HG03439 (cell line): ENCODE data around the gene ROS1.
"Not testable (repeated sequence)": the region's sequence is repeated elsewhere in the genome, so short reads cannot be mapped to it uniquely, and the experiment has no call there.

Experiments
- ATAC-seq: cut with Tn5 transposase; IDR thresholded peaks from one replicate; pipeline ENCODE4 v1.9.1; 2021; ENCODE audit warnings: mild to moderate bottlenecking, moderate library complexity; ENCODE audit not compliant: unreplicated experiment

Gene ROS1

GRCh38 chr6:117384659-117385058 lies 41.1 kb downstream of the ROS1 start:
- no peak for ATAC-seq

GRCh38 chr6:117381749-117382148 lies 44.0 kb downstream of the ROS1 start:
- no peak for ATAC-seq

GRCh38 chr6:117380298-117380697 lies 45.4 kb downstream of the ROS1 start:
- no peak for ATAC-seq

DNA sequence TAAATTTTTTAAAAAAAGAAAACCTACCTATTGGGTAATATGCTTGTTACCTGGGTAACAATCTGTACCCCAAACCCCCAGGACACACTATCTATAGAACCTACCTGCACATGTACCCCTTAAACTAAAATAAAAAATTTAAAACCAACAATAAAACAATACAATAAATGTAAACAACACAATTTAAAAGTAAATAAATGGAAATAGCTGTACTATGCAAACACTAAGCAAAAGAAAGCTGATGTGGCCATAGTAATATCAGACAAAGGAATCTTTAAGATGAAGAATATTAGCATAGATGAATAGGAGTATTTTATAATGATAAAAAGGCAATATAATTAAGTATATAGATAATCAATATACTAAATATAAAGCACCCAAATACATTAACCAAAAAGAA lies 50.3 kb downstream of the ROS1 start:
- ATAC-seq = no peak

DNA sequence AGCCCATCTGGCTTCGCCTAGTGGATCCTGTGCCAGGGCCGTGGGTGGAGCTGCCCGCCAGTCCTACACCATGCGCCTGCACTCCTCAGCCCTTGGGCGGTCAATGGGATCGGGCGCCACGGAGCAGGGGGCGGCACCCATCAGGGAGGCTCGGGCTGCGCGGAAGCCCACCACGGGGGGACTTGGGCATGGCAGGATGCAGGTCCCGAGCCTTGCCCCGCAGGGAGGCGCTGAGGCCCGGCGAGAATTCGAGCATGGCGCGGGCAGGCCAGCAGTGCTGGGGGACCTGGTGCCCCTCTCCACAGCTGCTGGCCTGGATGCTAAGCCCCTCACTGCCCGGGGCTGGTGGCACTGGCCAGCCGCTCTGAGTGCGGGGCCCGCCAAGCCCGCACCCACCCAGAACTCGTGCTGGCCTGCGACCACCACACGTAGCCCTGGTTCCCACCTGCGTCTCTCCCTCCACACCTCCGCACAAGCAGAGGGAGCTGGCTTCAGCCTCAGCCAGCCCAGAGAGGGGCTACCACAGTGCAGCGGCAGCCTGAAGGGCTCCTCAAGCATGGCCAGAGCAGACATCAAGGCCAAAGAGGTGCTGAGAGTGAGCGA lies 52.4 kb downstream of the ROS1 start:
- ATAC-seq = no peak

DNA sequence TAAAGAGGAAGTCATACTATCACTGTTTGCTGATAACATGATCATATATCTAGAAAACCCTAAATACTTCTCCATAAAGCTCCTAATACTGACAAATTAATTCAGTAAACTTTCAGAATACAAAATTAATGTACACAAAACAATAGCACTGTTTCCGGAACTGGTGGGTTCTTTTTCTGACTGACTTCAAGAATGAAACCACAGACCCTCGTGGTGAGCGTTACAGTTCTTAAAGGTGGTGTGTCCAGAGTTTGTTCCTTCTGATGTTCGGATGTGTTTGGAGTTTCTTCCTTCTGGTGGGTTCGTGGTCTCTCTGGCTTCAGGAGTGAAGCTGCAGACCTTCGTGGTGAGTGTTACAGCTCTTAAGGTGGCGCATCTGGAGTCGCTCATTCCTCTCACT lies 53.5 kb downstream of the ROS1 start:
- not testable (repeated sequence) for ATAC-seq

- no peak for ATAC-seq
These were observed 54.2 kb downstream of the ROS1 start for GRCh38 chr6:117371492-117371891.

GRCh38 chr6:117359581-117359980 lies 66.2 kb downstream of the ROS1 start:
- no peak for ATAC-seq

GRCh38 chr6:117354671-117355070 lies 71.1 kb downstream of the ROS1 start:
- ATAC-seq = no peak

GRCh38 chr6:117352466-117353081 lies 73.2 kb downstream of the ROS1 start:
- no peak for ATAC-seq

DNA sequence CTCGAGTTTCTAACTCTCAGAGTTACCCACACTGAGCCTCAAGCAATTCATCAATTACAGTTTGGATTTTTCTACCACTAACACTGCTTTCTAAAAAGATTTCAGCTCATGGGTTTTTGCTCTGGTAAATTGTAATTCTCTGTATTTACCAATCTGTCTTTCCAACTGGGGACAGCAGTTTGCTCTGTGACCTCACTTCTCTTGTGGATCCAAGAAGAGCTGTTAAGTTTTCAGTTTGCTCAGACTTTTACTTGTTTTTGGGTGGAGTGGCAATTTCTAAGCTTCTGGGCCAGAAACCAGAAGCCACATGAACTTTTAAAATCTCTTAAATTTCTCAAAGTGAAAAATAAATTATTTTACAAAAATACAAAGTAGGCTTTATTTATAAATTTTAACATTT lies 74.2 kb downstream of the ROS1 start:
- ATAC-seq = no peak

GRCh38 chr6:117346142-117346930 lies 79.4 kb downstream of the ROS1 start:
- ATAC-seq = no peak

DNA sequence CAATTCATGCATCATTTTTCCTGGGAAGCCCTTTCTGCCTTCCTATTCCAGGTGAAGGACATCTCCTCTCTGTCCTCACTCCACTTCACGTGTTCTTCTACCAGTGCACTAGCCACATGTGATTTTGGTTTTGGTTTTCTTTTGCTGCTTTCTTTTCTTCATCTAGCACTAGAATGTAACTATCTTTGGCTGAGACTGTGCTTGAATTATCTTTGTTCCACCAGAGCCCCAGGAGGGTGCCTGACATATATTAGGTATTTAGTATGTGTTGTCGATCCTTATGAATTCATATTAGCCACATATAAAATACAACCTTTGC lies 80.5 kb downstream of the ROS1 start:
- no peak for ATAC-seq

DNA sequence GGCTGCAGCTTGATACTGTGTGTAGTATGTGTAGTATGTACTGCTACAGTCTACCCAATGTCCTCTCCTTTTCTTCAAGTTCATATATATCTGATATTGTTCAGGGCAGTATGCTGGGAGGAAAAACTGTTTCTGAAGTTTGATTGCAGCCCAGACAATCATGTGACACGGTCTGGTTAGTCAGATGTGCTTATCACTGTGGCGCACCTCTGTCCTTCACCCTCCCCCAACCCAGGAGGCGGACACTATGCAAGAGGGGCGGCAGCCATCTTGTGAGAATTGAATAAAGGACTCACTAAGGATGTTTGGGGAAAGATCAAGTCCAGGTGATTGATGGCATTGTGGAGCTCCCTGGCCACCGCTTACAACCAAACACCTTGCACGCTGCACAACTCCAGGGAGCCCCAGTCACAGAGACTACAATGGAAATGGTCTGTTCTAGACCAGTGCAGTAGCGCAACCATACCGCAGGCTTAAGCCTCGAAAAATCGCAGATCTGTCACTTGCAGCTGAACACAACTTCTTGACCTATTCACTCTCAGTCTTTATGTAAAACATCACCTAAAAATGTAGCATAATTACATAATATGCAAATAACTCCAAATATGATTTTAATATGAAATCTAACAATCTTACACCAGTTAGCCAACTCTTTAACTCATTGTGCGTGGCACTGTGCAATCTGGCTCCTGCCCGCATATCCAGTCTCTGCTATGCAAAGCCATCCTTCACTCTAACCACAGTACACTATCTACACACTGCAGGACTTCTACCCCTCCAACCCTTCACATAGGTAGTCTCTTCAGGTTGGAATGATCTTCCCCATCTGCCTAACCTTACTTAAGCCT lies 81.1 kb downstream of the ROS1 start:
- no peak for ATAC-seq

- no peak for ATAC-seq
These were observed 87.2 kb downstream of the ROS1 start for GRCh38 chr6:117338567-117338966.

- ATAC-seq = no peak
These were observed 95.8 kb downstream of the ROS1 start for GRCh38 chr6:117329926-117330325.

- no peak for ATAC-seq
These were observed 97.2 kb downstream of the ROS1 start for GRCh38 chr6:117328500-117328899.

GRCh38 chr6:117328005-117328389 lies 97.7 kb downstream of the ROS1 start:
- no peak for ATAC-seq

- ATAC-seq = no peak
These were observed 98.4 kb downstream of the ROS1 start for GRCh38 chr6:117327149-117328004.

DNA sequence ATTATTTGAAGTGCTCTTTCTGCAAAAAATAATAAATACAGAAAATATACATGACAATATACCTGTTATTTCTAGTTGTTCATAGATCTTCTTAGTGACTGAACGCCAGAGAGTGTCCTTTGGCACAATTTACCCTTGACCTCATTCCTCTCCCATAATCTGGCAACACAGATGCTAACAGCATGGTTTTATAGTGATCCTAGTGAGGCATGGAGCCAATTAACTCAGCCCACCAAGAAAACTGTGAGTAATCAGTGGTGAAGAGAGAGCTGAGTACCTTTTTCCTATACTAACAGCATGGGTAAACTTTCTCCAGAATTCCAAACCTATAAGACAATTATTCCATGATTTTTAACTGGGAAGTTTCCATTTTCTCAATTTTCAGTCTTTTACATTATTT lies 99.3 kb downstream of the ROS1 start:
- no peak for ATAC-seq

- no peak for ATAC-seq
These were observed 108.5 kb downstream of the ROS1 start for GRCh38 chr6:117317261-117317660.
